Myocyte (in vitro differentiated cells): Measurements from ENCODE around the gene MBD3L2B. TPM values are rescaled to one million over a fixed set of nuclear protein-coding genes. Genes with fewer than 3 reads are reported as not detected.

Experiments
- DNase-seq: peaks from one replicate; pipeline ENCODE4 v3.0.0-alpha.2; 2012; ENCODE audit warnings: low read depth
- total RNA-seq: library from RNA; depleted of rRNA; stranded (reverse); fragments of >200 nt; gene quantifications from 2 replicates; pipeline ENCODE4 v1.2.3, GENCODE V29; 2014

The MBD3L2B gene
- total RNA-seq, 1 donor from 2014 or later = not detected

DNA sequence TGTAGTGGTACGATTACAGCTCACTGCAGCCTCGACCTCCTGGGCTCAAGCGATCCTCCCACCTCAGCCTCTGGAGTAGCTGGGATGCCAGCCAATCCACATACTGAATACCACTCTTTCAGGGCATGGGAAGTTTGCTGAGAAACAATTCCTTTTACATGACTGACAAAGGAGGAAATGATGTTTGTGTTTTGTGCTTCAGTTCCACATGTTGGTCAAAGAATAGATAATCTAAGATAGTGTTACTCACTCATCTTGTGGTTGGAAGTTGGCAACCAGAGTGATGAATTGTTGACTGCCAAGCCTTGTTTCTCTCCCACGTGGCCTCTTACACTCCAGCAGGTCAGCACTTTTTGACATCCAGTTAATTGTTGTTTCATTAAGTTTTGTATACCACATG is 7.6 kb downstream of the MBD3L2B start:
- peak; percentile 22 for DNase-seq

DNA sequence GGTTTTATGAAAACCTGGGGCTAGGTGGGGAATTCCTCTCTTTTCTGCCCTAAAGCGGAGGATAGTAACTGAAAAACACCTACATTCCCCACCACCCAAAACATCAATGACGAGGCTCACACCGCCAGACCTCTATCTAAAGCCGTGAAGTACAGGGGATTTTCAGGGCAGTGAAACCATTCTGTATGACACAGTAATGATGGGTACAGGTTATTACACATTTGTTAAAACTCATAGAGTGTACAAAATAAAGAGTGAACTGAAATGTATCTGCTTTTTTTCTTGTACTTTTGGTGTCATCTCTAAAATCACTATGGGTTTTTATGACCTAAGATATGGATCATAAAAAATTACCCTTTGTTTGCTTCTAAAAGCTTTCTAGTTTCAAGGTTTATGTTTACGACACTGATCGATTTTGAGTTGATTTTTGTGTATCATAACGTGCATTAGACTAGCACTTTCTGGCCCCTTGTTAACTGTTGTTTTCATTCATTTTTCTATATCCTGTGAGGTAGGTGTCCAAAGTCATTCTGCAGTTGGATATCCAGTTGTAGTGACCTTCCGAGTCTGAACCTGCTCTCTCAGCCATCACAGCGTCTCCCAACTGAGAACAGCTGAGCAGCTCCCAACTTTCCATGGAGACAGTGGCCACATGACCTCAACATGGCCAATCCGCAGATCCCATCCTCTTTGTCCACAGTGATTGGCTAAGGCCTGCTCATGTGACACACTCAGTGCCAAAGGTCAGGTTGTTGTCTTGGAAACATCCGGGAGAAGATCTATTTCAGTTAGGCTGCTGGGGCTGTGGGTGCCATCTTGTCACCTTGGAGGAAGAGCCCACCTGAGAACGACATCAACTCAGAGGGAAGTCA is 10.3 kb downstream of the MBD3L2B start:
- DNase-seq = no peak

DNA sequence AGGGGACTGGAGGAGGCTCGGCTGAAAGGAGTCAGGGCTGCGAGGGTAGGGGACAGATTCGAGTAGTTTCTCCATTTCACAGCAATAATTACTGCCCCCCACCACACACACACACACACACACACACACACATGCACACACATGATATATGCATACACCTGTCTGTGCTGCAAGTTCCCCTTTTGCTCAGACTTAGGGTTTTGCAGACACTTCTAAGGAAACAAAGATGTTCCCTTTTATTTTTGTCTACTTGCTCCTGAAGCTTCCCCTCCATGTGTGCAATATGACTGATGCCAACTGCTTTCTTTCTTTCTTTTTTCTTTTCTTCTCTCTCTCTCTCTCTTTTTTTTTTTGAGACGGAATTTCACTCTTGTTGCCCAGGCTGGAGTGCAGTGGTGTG is 13.4 kb downstream of the MBD3L2B start:
- no peak for DNase-seq

GRCh38 chr19:7006135-7006704 is 15.0 kb downstream of the MBD3L2B start:
- DNase-seq = no peak

- DNase-seq = peak; percentile 29
These were observed 16.8 kb downstream of the MBD3L2B start for GRCh38 chr19:7004313-7004931.

DNA sequence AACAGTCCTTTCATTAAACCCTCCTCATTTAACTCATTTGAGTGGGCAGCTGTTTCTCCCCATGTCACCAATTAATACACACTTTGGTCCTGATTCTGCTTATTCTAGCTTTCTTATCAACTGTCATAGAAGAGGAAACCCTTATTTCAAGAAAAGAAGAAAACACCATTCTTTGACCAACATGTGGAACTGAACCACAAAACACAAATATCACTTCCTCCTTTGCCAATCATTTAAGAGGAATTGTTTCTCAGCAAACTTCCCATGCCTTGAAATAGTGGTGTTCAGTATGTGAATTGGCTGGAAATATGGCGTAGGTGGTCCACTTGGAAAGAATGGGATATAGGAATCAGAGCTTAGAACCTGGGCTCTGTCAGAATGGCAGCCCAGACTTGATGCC is 20.4 kb downstream of the MBD3L2B start:
- no peak for DNase-seq

DNA sequence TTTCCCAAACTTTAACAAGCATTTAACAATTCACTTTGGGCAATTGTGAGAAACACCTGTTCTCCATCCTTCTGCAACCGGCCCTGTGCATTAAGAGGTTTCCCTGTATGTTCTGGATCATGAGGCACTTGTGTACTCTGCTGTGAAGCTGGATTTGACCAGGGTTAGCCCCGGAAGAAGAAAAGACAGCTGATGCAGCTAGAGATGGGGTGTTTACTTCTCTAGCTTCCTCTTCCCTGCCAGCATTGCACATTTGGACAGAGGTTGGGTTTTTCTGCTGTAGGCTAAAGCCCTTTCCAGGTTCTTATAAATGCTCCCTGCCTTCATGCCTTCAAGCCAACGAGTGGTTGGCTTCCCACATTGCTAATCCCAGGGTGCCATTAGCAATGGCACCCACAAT is 20.9 kb downstream of the MBD3L2B start:
- DNase-seq = no peak

- DNase-seq = no peak
These were observed 21.3 kb downstream of the MBD3L2B start for GRCh38 chr19:6999933-7000332.

DNA sequence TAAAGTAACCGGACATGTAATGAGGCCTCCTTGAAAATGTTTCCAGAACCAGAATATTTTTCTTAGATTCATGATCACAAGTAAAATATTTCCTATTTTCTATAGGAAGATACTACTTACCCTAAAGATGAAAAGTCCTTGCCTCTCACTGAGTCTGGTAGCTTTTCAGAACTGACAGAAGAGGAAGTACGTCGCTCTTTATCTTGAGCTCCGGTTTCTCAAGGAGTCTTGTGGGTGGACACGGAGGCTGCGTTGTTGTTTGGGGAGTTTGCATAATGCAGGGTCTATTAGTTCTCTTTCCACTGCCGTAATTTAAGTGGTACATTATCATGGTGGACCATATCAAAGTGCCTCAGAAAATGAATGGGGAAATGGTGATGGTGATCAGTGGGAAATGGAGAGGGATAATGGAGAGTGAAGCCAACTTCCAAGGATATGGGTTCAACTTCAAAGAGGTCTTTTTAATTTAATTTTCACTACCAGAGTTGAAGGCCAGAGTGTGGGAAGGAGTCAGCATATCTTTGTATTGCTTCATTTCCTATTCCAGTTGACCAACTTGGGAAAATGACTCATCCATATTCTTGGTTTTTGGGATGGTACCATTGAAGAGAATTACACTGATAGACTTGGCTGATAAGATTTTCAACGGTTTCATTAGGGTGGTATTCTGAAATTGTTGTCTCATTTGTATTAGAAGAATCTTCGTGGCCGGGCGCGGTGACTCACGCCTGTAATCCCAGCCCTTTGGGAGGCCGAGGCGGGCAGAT is 23.4 kb downstream of the MBD3L2B start:
- no peak for DNase-seq

DNA sequence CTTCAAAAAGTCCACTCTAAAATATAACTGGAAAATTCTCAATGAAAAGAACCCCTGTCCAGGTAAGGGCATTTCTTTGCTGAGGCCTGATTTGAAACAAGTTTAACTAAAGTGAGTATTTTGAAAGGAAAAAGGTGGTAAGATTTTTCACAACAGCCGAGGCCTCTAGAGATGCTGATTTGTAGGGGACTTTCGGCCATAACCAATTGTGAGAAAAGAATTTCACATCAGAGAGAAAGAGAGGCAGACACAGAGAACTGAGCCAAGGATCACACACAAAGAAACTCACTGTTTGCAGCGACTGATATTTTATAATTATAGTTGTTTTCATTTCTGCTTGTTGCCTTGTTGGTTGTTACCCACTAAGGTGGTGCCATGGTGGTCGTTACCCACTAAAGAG is 24.4 kb downstream of the MBD3L2B start:
- DNase-seq = no peak

GRCh38 chr19:6995054-6995453 is 26.2 kb downstream of the MBD3L2B start:
- no peak for DNase-seq

GRCh38 chr19:6988257-6988656 is 33.0 kb downstream of the MBD3L2B start:
- no peak for DNase-seq

DNA sequence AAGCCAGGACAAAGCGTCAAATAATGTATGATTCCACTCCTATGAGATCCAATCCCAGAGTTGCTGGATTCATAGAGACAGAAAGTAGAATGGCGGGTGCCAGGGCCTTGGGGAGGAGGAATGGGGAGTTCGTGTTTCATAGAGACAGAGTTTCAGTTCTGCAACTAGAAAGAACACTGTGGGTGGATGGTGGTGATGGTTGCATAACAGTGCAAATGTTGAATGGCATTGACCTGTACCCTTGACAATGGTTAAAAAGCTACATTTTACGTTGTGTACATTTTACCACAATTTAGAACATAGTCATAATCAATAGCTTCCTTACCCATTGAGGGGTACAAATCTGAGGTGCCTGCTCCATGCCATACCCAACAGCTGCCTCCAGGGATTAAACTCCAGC is 33.4 kb downstream of the MBD3L2B start:
- DNase-seq = no peak

DNA sequence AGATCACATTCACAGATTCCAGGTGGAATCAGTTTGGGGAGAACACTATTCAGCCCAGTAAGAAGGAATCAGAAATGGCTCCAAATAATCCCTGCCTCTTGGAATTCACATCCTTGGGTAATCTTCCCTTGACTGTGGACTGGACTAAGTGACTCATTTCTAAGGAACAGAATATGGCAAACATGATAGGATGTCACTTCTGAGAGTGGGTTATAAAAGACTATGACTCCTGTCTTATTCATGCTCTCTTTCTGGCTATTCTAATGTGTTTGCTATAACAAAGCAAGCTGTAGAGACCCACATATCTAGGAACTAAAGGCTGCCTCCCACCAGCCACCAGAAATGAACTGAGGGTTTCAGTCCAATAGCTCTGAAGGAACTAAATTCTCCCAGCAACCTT is 37.8 kb downstream of the MBD3L2B start:
- DNase-seq = no peak

- no peak for DNase-seq
These were observed 41.8 kb downstream of the MBD3L2B start for GRCh38 chr19:6979399-6979798.

DNA sequence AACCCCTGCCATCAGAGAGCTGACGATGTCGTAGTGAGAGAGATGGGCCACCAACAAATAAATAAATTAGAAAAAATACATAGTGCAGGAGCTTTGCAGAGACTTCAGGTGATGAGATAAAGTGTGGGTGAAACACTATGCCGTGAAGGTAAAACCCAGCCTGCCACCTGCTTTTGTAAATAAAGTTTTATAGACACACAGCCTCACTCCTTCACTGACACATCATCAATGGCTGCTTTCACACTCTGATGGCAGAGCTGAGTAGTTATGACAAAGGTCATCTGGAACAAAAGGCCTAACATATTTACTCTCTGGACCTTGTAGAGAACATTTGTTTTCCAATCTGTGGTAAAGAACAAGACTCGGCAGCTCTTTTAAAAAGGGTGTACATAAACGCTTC is 45.0 kb downstream of the MBD3L2B start:
- DNase-seq = no peak

- DNase-seq = no peak
These were observed 49.9 kb downstream of the MBD3L2B start for GRCh38 chr19:6971366-6971765.

GRCh38 chr19:6970443-6970842 is 50.8 kb downstream of the MBD3L2B start:
- DNase-seq = no peak

- DNase-seq = no peak
These were observed 51.2 kb downstream of the MBD3L2B start for GRCh38 chr19:6970021-6970420.

DNA sequence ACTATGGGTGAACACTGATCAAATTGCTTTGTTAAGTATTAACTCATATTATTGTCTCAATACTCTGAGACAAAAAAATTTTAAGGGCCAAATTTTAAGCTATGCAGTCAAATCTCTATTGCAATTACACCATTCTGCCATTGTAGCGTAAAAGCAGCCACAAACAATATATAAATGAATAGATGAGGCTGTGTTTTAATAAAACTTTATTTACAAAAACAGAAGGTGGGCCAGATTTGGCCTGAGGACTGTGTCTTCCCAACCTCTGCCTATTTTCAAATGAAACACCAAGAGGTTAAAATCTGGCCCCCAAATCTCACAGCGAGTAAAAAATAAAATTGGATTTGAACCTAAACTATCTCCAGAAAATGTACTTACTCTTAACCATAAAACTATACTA is 51.7 kb downstream of the MBD3L2B start:
- DNase-seq = no peak
